IMR-90 (cell line): ENCODE data around the gene NTRK2.

Experiments
- CEBPB ChIP-seq: IDR thresholded peaks from 2 replicates; pipeline ENCODE4 v1.6.1; 2012; ENCODE audit warnings: low read depth, low read length, improper control_type of control experiment
- MAZ ChIP-seq: IDR thresholded peaks from 2 replicates; pipeline ENCODE4 v1.6.1; 2012; ENCODE audit warnings: low read depth, mild to moderate bottlenecking, low read length, improper control_type of control experiment, moderate library complexity, borderline replicate concordance
- NFE2L2 ChIP-seq: fragments of 150-350 bp; IDR thresholded peaks from 2 replicates; pipeline ENCODE4 v1.6.1; 2016; ENCODE audit warnings: low read depth, mild to moderate bottlenecking, low read length
- POLR2A ChIP-seq: IDR thresholded peaks from 2 replicates; pipeline ENCODE4 v1.6.1; 2012; ENCODE audit warnings: mild to moderate bottlenecking, low read depth, low read length
- RAD21 ChIP-seq: IDR thresholded peaks from 2 replicates; pipeline ENCODE4 v1.6.1; 2012; ENCODE audit warnings: low read length, improper control_type of control experiment
- RFX5 ChIP-seq: IDR thresholded peaks from 2 replicates; pipeline ENCODE4 v1.8.0; 2012; ENCODE audit warnings: low read depth, mild to moderate bottlenecking, low read length, moderate library complexity
- TF ChIP-seq, protein P1 (sequence below): conservative IDR thresholded peaks from 2 replicates; pipeline ENCODE4 v1.5.1; 2012; ENCODE audit warnings: mild to moderate bottlenecking, low read depth, low read length, improper control_type of control experiment

DNA sequence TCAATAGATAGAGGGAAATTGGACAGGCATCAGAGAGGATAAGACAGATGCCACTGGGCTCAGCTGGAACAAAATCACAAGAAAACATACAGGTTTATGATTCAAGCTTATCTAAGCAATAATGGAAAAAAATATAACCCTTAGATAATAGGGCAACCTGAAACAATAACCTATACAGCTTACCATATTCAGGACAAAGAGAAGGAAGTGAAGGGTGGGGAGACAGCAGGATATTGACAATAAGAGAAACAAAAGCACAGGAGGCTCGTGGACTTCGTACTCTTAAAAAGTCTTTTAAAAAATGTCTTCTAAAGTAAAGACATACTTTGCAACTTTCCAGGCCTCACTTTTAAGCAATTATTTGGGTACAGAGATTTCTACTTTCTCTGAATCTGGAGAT is 225.3 kb downstream of the NTRK2 start:
- TF ChIP-seq, protein P1, sequence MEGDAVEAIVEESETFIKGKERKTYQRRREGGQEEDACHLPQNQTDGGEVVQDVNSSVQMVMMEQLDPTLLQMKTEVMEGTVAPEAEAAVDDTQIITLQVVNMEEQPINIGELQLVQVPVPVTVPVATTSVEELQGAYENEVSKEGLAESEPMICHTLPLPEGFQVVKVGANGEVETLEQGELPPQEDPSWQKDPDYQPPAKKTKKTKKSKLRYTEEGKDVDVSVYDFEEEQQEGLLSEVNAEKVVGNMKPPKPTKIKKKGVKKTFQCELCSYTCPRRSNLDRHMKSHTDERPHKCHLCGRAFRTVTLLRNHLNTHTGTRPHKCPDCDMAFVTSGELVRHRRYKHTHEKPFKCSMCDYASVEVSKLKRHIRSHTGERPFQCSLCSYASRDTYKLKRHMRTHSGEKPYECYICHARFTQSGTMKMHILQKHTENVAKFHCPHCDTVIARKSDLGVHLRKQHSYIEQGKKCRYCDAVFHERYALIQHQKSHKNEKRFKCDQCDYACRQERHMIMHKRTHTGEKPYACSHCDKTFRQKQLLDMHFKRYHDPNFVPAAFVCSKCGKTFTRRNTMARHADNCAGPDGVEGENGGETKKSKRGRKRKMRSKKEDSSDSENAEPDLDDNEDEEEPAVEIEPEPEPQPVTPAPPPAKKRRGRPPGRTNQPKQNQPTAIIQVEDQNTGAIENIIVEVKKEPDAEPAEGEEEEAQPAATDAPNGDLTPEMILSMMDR, result no peak
- TF ChIP-seq POLR2A (no peak), RFX5 (no peak), MAZ (no peak), RAD21 (no peak), CEBPB (no peak), NFE2L2 (no peak)
